HG02973 (cell line): Measurements from ENCODE around the gene GLDC.
"Not testable (repeated sequence)": the region's sequence is repeated elsewhere in the genome, so short reads cannot be mapped to it uniquely, and the experiment has no call there.

Experiments
- ATAC-seq: cut with Tn5 transposase; IDR thresholded peaks from one replicate; pipeline ENCODE4 v1.9.1; 2021; ENCODE audit warnings: moderate library complexity; ENCODE audit not compliant: unreplicated experiment

GLDC gene

DNA sequence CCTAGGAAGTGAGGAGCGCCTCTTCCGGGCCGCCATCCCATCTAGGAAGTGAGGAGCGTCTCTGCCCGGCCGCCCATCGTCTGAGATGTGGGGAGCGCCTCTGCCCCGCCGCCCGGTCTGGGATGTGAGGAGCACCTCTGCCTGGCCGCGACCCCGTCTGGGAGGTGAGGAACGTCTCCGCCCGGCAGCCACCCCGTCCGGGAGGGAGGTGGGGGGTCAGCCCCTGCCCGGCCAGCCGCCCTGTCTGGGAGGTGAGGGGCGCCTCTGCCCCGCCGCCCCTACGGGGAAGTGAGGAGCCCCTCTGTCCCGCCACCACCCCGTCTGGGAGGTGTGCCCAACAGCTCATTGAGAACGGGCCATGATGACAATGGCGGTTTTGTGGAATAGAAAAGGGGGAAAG lies 22.7 kb downstream of the GLDC start:
- not testable (repeated sequence) for ATAC-seq

DNA sequence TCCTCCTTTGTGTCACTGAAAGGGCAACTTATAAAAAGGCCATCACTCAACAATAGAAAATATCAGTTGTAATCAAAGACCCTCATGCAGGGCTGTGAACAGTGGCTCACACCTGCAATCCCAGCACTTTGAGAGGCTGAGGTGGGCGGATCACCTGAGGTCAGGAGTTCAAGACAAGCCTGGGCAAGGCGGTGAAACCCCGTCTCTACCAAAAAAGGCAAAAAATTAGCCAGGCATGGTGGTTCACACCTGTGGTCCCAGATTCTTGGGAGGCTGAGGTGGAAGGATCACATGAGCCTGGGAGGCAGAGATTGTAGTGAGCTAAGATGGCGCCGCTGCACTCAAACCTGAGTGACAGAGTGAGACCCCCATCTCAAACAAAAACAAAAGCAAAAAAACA lies 24.7 kb downstream of the GLDC start:
- ATAC-seq = no peak

DNA sequence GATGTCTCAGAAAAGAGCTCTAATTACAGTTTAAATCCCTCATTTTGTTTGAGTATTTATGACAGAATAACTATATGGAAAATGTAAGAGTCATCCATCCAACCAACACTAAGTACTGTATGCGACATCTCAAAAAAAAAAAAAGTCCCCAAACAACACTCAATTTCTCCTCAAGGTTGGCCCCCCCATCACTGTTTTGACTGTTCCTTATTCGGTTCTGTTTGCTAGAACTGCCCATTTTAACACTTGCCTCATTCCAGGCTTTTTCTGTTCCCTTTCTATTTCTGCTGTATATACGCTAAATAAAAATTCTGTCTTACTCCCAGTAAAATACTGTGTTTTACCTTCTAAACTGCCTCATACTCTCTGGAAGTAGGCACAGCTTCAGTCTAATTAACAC lies 25.2 kb downstream of the GLDC start:
- ATAC-seq = no peak

DNA sequence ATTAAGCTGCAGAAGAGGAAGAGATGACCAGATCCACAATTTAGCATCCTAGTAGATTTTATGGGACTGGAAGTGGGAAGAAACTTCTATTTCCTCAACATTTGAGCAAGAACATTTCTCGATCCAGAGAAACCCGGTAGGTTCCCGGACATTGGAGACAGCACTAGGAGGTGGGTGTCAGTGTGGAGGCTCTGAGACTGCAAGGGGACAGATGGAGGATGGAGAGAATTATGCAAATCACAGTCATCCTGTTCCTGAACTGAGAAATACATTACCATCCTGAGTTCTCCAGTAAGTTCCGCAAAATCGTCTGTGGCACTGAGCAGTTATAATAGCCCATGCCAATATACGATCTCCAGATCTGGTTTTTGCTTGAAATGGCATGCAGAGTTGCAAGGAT lies 25.6 kb downstream of the GLDC start:
- ATAC-seq = no peak

DNA sequence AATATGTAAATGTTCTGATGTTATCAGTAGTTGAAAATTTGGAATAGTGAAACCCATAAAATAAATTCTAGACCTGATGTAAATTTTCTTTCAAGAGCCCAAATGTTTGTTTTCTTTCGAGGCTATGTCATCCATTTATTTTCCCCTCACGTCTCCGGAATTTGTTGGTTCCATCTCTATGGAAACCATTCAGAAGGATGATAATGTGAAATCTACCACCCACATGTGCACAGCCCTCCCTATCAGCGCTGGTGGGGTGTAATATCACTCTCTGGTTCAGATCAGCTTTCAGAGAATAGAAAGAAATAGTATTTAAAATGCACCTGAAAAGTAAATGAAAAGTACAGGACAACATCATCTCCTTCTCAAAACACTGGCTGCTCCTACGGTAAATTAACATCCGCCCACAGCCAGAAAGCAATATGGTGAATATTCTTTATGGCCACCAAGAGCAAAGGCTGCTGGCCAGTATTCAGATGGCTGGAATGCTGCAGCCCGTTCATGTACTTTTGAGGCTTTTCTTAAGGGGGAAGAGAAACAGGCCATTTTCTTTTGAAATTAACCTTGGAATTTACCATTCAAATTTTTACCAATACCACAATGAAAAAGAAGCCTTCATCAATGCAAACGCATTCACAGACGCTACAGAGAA lies 28.5 kb downstream of the GLDC start:
- ATAC-seq = no peak

DNA sequence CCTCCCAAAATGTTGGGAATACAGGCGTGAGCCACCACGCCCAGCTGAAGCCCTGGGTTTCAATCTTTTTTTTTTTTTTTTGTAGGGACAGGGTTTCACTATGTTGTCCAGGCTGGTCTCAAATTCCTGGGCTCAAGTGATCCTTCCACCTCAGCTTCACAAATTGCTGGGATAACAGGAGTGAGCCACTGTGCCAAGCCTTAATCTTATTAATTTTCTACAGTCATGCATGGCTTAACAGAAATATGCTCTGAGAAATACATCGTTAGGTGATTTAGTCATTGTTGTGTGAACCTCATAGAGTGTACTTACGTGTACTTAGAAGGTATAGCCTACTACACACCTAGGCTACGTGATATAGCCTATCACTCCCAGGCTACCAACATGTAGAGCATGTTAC lies 31.0 kb downstream of the GLDC start:
- no peak for ATAC-seq

DNA sequence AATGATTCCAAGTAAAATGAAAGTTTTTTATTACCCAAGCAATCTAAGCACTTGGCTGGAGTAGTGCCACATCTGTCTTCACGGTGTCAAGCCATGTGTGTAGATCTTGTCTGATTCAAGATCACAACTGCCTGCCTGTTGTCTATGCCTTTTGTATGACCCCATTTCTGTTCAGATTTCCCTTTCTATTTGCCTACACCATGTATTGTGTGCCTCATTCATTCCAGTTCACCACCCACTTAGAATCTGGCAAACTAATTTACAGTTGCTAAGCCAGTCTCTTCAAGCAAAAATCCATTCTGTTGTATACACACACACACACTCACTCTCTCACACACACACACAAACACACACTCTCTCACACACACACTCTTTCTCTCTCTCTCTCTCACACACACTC lies 33.7 kb downstream of the GLDC start:
- no peak for ATAC-seq

DNA sequence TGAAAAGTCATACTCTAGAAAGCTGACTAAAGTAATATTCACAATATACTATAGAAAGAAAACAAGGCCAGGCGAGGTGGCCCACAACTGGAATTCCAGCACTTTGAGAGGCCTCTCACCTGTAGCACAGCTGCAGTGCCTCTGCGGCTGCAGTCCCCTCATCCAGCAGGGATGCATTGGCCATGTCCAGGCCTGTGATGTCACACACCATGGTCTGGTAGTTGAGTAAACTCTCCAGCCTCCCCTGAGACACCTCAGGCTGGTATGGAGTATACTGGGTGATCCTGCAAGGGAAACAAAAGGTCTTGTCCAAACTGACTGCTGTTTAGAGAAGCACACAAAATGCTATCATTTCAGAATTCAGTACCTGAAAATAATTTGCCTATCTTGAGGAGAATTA lies 35.5 kb downstream of the GLDC start:
- ATAC-seq = no peak

DNA sequence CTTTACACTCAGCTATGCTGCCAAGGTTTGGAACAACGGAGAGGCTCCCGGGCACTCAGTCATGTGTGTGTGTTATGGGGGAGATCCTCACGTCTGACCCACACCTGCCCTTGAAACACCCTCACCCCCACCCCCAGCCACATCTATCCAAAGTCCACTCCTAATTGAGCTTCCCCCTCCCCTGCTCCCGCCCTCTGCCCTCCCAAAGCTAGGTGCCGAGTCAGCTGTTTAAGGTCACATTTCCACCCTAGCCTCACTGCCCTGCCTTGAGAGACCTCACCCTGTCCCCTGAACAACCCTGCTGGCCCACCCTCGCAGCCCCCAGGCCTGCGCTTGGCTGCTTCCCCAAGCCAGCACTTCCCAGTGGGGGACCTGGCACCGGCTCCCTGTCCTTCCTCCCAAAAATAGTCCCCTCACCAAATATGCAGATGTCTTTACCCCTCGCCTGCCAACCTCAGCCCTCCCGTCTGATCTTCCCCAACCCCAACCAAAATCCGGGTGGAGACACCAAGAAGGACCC lies 36.0 kb downstream of the GLDC start:
- no peak for ATAC-seq

DNA sequence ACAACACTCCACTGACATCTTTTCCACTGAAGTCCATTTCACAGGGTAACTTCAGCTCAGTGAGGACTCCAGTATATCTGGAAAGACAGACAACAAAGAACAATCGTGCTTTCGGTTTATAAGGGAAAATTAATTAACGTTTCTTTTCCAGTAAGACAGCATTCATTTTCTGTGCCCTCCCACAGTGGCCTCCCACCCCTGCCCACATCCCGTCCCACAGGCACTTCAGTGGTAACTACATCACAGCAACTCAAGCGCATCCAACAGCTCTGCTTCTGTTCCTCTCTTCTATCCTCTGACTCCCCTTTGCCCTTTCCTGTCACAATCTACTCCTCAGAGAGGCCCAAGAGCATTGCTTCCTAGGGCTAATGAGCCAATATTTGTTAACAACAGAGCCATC lies 40.3 kb downstream of the GLDC start:
- ATAC-seq = peak; percentile 69

DNA sequence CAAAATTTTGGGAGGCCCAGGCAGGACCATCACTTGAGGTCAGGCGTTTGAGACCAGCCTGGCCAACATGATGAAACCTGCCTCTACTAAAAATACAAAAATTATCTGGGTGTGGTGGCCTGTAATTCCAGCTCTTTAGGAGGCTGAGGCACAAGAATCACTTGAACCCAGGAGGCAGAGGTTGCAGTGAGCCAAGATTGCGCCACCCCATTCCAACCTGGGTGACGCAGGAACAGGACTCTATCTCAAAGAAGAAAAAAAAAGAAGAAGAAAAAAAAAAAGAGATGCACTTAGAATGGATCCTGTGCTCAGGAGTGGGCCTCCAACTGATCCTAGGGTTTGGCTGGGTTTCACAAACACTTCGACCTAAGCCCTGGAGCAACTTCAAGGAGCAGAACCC lies 45.1 kb downstream of the GLDC start:
- ATAC-seq = no peak

DNA sequence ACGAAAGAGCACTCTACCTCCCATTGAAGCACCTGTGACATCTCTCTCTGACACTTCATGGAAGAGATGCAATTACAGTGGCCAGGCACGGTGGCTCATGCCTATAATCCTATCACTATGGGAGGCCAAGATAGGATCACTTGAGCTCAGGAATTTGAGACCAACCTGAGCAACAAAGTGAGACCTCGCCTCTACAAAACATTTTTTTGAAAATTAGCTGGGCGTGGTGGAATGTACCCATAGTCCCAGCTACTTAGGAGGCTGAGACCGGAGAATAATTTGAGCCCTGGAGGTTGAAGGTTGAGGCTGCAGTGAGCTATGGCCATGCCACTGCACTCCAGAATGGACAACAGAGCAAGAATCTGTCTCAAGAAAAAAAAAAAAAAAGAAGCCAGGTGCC lies 45.5 kb downstream of the GLDC start:
- no peak for ATAC-seq

DNA sequence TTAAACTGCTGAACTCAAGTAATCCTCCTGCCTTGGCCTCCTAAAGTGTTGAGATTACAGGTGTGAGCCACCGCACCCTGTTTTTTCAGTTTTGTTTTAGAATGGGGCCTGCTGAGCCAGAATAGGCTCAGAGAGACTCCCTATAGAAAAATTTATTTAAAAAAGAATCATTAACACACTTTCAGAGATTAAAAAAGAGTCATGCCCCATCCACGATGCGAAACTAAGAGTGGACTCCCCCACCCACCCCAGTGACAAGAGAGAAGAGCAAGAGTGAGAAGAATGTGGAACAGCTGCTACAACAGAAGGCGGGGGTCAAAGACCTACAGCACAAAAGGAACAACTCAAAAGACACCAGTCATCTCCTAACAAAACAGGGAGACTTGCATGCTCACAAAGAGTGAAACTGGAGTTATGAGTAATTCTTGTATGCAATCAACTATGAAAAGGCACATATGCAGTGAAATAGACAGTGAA lies 47.2 kb downstream of the GLDC start:
- peak; percentile 97 for ATAC-seq

DNA sequence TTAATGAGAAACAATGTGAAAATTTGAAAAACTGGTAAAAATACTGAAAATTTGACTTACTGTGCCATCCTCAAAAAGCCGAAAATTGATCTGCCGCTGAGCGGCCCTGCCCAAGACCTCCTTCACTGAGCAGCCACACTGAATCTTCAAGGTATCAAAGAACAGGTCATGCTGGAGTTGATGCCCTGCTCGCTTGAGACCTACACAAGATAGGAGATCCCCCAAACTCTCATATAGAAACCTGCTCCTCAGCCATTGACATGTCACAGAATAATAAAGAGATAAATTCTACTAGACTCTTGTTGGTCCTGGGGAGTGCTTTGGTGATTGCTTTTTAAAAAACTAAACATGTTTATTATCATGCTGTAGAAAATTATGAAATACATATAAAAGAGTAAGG lies 52.7 kb downstream of the GLDC start:
- no peak for ATAC-seq

DNA sequence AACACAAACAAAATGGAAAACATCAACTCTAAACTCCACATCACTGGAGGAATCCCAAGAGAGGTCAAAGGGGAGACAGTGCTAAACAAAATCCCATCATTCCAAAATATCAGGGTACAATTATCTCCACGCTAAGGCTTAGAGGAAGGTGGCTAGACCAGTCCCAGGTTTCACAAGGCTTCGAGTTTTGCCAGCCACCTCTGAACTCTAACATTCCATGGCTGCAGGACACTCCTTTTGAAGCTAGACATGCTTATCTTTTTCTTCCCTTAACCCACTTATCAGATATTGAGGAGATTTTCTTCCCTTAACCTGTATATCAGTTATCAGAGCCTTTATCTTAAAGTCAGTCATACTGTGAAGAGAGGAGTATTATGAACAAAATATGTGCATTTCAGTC lies 53.3 kb downstream of the GLDC start:
- ATAC-seq = no peak

DNA sequence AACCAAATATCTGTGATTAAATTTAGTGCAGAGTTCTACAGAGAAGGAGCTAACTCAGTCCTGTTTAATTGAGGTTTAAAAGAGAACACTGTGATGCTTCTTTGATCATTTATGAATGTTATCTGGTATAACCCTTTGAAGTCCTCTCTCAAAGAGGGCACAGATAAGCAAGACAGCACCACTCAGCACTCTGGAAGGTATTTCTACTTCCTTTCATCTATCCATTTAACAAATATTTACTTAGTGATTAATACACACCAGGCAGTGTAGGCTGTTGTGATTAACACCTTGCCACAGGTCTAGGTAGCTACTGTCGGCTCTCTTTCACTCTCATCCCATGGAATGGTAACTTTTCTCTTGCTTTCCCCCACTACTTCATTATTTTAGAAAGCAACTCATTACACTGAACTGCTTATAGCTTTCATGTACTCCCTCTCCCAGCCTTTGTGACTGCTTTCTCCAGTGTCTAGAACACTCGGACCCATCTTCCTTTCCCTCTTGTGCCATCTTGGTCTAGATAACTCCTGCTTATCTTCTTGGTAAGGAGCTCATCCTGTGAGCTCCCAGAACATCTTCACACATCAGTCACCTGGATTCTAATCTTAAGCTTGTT lies 54.7 kb downstream of the GLDC start:
- no peak for ATAC-seq

DNA sequence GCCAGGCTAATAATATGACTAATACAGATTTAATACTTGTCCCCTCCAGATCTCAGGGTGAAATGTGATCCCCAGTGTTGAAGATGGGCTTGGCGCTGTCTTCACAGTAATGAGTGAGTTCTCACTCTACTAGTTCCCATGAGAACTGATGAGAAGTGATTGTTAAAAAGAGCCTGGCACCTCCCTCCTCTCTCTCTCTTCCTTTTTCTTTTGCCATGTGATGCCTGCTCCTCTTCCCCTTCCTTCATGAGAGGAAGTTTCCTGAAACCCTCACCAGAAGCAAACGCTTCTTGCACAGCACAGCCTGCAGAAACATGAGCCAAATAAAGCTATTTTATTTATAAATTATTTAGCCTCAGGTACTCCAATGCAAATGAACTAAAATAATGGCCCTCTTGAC lies 55.2 kb downstream of the GLDC start:
- no peak for ATAC-seq

DNA sequence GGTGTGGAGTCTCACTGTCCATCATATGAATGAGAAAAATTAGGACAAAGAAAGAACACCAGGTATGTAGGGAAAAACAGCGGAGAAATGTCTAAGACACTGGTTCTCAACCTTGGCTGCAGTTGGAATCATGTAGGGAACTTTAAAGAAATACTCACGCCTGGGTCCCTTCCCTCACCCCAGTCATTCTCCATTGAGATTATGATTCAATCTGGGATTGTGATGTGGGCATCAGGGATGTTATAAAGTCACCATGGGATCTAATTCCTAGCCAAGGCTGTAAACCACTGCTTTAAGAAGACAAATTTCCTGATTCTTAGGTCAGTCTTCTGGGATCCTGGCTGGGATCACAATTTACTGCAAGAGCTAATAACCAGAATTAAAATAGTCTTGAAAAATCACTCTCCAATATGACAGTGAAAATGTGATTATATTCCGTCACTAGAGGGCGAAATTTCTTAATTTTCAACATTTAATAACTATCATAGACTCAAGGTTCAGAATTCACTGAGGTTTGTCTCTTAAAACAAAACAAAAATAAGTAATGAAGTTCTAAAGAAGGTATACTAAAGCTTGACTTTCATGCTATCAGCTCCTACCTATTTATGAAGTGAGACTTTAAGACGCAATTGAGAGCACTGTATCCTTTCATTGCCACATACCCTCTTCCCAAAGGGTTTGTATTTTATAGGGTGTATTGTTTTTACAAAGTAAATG lies 60.5 kb downstream of the GLDC start:
- no peak for ATAC-seq

DNA sequence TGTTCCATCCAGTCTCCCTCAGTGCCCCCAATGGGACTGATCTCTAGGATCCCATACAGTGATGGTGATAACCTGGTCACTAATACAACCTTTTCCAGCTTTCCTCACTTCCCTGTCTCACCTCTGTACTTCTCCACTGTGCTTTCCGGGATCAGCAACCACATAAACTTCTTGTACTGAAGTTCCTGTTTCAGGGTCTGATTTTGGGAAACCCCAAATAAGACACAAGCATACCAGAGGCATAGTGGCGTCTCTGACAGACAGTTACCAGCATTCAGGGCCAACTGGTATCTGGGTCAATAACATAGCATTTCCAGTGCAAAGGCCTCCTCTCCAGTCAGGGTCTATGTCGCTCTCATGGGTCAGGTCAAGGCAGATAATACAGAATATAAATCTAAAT lies 64.3 kb downstream of the GLDC start:
- ATAC-seq = no peak

DNA sequence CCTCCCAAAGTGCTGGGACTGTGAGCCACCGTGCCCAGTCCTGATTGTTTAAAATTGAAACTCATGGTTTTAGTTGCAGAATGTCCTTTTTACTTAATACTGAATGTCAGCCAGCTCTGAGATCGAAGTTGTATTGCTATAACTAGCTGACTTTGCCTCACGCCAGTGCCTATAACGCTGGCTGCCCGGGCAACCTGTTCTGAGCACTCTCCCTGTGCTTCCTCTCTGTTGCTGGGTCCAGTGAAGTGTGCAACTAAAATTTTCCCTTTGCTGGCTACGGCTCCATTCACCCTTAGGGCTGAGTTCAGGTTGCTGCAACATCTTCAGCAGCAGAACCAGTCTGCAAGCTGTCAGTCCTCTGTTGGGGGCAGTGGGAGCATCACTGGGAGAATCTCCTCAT lies 65.9 kb downstream of the GLDC start:
- no peak for ATAC-seq

DNA sequence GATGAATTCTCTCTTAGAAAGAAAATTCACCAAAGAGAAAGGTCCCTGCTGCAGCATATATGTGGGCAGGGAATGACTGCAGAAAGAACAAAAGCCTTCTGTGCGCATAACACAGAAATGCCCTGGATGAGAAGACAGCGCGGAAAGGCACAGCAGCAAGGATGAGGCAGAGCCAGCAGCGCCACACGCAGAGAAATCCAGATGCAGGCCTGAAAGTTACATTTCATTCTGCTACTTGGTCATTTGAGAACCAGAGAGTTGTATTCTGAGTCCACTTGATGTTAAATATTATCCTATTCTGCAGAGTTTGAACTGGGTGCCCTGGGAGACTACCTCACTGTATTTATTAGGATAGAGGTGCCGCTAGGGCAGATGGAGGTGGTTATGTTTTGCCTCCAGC lies 68.5 kb downstream of the GLDC start:
- no peak for ATAC-seq
